SU-DHL-6 (cell line): Measurements from ENCODE around the gene PCNX4.

ENCODE experiments used
- CTCF ChIP-seq: fragments of 200-600 bp; sonication (generic); IDR thresholded peaks from one replicate; pipeline ENCODE4 v1.5.1; 2017; ENCODE audit warnings: antibody characterized with exemption, mild to moderate bottlenecking, low read length, moderate library complexity; ENCODE audit not compliant: insufficient read depth, poor library complexity, severe bottlenecking
- EZH2phosphoT487 ChIP-seq: fragments of 200-600 bp; sonication (generic), shearing (Covaris generic); conservative IDR thresholded peaks from 2 replicates; pipeline ENCODE4 v1.6.1; 2018; ENCODE audit warnings: mild to moderate bottlenecking, antibody characterized with exemption, low read length, moderate library complexity, mixed read lengths

GRCh38 chr14:60160422-60160821, 68.7 kb downstream of the PCNX4 start:
- no peak for TF ChIP-seq CTCF
- no peak for TF ChIP-seq EZH2phosphoT487
